Bronchial epithelial cell (primary cell): Measurements from ENCODE around the gene CGNL1. TPM values are rescaled to one million over a fixed set of nuclear protein-coding genes. Genes with fewer than 3 reads are reported as not detected.

Source experiments
- DNase-seq: peaks from one replicate; pipeline ENCODE4 v3.0.0-alpha.2; 2010; ENCODE audit warnings: low read depth
- FAIRE-seq: peaks from 2 replicates; lab custom pipeline; 2011; peaks lifted over from hg19 to GRCh38; lab: Jason Lieb, UNC
- H3K27me3 ChIP-seq: 2 replicates; pipeline ENCODE4 v1.5.1; 2011; ENCODE audit warnings: low read length; ENCODE audit not compliant: control insufficient read depth, insufficient read depth
- H3K36me3 ChIP-seq: 2 replicates; pipeline ENCODE4 v1.5.1; 2011; ENCODE audit warnings: low read length; ENCODE audit not compliant: control insufficient read depth, insufficient read depth
- H3K4me3 ChIP-seq: 2 replicates; pipeline ENCODE4 v1.5.1; 2011; ENCODE audit warnings: mild to moderate bottlenecking, low read depth, low read length, control low read depth
- total RNA-seq: library from RNA; depleted of rRNA; stranded (reverse); fragments of >200 nt; gene quantifications from 2 replicates; pipeline ENCODE4 v1.2.1, GENCODE V29; 2014
- TF ChIP-seq, protein P1 (sequence below): IDR thresholded peaks from 2 replicates; pipeline ENCODE4 v1.5.1; 2011; ENCODE audit warnings: mild to moderate bottlenecking, moderate library complexity, low read length, control low read depth, inconsistent platforms; ENCODE audit not compliant: insufficient read depth, severe bottlenecking

CGNL1 gene, protein sequence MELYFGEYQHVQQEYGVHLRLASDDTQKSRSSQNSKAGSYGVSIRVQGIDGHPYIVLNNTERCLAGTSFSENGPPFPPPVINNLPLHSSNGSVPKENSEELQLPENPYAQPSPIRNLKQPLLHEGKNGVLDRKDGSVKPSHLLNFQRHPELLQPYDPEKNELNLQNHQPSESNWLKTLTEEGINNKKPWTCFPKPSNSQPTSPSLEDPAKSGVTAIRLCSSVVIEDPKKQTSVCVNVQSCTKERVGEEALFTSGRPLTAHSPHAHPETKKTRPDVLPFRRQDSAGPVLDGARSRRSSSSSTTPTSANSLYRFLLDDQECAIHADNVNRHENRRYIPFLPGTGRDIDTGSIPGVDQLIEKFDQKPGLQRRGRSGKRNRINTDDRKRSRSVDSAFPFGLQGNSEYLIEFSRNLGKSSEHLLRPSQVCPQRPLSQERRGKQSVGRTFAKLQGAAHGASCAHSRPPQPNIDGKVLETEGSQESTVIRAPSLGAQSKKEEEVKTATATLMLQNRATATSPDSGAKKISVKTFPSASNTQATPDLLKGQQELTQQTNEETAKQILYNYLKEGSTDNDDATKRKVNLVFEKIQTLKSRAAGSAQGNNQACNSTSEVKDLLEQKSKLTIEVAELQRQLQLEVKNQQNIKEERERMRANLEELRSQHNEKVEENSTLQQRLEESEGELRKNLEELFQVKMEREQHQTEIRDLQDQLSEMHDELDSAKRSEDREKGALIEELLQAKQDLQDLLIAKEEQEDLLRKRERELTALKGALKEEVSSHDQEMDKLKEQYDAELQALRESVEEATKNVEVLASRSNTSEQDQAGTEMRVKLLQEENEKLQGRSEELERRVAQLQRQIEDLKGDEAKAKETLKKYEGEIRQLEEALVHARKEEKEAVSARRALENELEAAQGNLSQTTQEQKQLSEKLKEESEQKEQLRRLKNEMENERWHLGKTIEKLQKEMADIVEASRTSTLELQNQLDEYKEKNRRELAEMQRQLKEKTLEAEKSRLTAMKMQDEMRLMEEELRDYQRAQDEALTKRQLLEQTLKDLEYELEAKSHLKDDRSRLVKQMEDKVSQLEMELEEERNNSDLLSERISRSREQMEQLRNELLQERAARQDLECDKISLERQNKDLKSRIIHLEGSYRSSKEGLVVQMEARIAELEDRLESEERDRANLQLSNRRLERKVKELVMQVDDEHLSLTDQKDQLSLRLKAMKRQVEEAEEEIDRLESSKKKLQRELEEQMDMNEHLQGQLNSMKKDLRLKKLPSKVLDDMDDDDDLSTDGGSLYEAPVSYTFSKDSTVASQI
- total RNA-seq = 0.53 and 1.5 TPM in 2 replicates

- FAIRE-seq = no peak
- H3K4me3 ChIP-seq = peak within 1 kb of the TSS; percentile 46
- H3K27me3 ChIP-seq = peaks cover 7% of the 10 kb centered on the region
- no peaks in the 10 kb centered on the region for H3K36me3 ChIP-seq
- no peak for DNase-seq
- TF ChIP-seq, protein P1, sequence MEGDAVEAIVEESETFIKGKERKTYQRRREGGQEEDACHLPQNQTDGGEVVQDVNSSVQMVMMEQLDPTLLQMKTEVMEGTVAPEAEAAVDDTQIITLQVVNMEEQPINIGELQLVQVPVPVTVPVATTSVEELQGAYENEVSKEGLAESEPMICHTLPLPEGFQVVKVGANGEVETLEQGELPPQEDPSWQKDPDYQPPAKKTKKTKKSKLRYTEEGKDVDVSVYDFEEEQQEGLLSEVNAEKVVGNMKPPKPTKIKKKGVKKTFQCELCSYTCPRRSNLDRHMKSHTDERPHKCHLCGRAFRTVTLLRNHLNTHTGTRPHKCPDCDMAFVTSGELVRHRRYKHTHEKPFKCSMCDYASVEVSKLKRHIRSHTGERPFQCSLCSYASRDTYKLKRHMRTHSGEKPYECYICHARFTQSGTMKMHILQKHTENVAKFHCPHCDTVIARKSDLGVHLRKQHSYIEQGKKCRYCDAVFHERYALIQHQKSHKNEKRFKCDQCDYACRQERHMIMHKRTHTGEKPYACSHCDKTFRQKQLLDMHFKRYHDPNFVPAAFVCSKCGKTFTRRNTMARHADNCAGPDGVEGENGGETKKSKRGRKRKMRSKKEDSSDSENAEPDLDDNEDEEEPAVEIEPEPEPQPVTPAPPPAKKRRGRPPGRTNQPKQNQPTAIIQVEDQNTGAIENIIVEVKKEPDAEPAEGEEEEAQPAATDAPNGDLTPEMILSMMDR = no peak
Observed at GRCh38 chr15:57375827-57376695, at the start of gene CGNL1. Gene CGNL1, plus strand, starts transcription at chr15:57376505. Its CDS starts 61,495 bp downstream, at chr15:57438000.

DNA sequence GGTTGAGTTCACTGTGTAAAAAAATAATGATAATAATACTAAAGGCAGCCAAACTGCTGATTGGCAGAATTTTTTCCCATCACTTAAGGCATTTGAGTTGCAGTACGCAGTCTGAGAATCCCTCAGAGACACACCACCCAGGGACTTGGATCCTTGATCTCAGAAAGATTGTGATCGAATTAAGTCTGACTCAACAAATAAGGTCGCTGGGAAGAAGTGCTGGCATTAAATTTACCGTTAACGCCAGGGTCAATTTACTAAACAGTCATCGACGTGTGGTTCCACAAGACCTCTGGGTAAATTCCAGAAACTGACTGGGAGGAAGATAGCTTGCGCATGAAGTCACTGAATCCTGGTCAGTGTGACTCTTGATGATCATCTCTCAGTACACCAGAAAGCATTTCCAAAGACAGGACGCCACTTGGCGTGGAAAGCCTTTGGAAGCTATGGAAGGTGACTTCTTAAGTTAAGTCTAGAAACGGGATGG lies 48.3 kb upstream of the CGNL1 start:
- DNase-seq (no peak), FAIRE-seq (no peak)
- no peak overlapping the region for H3K4me3 ChIP-seq
- no peaks in the 10 kb centered on the region for H3K36me3 ChIP-seq
- peaks cover 2% of the 10 kb centered on the region for H3K27me3 ChIP-seq
- TF ChIP-seq, protein P1 = no peak

DNA sequence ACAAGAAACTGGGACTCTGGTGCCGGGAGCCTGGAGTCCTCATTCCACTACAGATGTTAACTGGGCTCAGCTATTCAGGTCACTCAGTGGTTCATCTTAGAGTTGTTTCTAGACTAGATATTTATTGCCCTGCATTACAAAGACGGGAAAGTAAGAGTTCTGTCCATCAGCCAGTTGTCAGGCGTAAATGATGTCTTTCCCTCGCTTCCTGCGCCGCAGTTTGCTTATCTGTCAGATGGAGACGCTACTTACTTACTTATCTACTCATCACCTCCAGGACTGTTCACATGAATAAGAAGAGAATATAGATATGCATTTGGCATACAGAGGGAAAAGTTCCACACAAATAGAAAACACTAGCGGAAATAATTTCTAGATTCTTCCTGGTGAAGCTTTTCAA lies 47.8 kb upstream of the CGNL1 start:
- Histone ChIP-seq H3K36me3 (no peaks in the 10 kb centered on the region), H3K4me3 (no peak overlapping the region), H3K27me3 (peaks cover 2% of the 10 kb centered on the region)
- TF ChIP-seq, protein P1 = no peak
- FAIRE-seq (no peak), DNase-seq (no peak)

- TF ChIP-seq, protein P1 = no peak
- no peaks in the 10 kb centered on the region for H3K36me3 ChIP-seq
- FAIRE-seq (no peak), DNase-seq (no peak)
- H3K4me3 ChIP-seq = no peak overlapping the region
- H3K27me3 ChIP-seq = peaks cover 2% of the 10 kb centered on the region
Observed at GRCh38 chr15:57328897-57329296, 47.4 kb upstream of the CGNL1 start.
